ENCODE data around the gene AGFG1.

DNA sequence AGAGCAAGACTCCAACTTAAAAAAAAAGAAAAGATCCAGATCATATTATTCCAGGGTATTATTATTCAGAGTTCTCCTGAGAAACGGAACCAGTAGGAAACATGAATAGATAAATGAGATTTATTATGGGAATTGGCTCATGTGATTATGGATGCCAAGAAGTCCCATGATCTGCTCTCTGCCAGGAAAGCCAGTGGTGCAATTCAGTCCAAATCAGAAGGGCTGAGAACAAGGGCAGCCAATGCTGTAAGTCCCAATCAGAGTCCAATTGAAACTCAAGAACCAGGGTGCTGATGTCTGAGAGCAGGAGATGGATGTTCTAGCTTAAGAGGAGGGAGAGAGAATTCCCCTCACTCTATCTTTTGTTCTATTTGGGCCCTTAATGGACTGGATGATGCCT is 134.5 kb downstream of the AGFG1 start:
- TF ChIP-seq POLR2AphosphoS5 (IDR thresholded peaks at IDR 0.05; ENCODE audit: low read depth), result no peak
- TF ChIP-seq, protein P1, sequence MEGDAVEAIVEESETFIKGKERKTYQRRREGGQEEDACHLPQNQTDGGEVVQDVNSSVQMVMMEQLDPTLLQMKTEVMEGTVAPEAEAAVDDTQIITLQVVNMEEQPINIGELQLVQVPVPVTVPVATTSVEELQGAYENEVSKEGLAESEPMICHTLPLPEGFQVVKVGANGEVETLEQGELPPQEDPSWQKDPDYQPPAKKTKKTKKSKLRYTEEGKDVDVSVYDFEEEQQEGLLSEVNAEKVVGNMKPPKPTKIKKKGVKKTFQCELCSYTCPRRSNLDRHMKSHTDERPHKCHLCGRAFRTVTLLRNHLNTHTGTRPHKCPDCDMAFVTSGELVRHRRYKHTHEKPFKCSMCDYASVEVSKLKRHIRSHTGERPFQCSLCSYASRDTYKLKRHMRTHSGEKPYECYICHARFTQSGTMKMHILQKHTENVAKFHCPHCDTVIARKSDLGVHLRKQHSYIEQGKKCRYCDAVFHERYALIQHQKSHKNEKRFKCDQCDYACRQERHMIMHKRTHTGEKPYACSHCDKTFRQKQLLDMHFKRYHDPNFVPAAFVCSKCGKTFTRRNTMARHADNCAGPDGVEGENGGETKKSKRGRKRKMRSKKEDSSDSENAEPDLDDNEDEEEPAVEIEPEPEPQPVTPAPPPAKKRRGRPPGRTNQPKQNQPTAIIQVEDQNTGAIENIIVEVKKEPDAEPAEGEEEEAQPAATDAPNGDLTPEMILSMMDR (IDR thresholded peaks at IDR 0.05; ENCODE audit: insufficient read depth, low read length), result no peak
